Cardiac fibroblast (primary cell): ENCODE data around the gene LRRN2.

Experiments
- DNase-seq, 2 donors: peaks; one replicate each; pipeline versions ENCODE4 v3.0.0 to v3.0.0-alpha.2; 2010; ENCODE audit warnings: low read depth in 2 of 2
- H3K4me3 ChIP-seq, 2 donors: replicated peaks in 1 of 2; 1 replicate in 1 of 2; 2 replicates in 1 of 2; pipeline ENCODE4 v1.5.1; 2011; ENCODE audit warnings: low read depth in 2 of 2, low read length in 2 of 2, mild to moderate bottlenecking in 2 of 2, moderate library complexity in 1 of 2
- TF ChIP-seq, protein P1 (sequence below): IDR thresholded peaks from one replicate; pipeline ENCODE4 v1.5.1; 2011; ENCODE audit warnings: low read depth, mild to moderate bottlenecking, low read length, inconsistent platforms

The LRRN2 gene

DNA sequence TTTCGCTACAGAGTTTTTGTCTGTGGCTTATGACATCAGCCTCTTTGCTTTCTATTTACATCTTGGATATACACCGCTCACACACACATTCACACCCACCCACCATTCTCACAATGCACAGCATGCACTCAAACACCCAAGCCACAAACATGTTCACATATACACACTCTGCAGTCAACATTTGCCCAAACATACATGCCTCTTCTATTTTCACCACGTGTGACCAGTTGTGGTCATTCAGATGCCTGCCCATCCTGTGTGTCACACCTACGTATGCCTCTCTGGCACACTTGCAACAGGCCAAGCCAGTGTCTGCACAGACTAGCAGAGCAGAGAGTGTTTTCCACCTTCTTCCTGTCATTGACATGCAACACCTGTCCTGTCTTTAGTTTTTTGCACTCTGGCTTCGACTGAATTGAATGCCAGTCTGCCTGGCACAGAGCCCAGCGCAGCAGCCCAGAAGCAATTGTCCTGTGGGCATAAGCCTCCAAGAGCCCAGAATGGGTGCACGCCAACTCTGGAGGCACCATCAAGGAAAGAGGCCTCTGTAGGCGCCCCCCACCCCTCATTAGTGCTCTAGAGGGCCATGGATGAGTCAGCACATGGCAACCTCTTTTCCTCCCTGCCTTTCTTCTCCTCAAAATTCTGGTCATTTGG is 37.7 kb upstream of the LRRN2 start:
- no peak for DNase-seq
- H3K4me3 ChIP-seq, result no peak overlapping the region
- TF ChIP-seq, protein P1, sequence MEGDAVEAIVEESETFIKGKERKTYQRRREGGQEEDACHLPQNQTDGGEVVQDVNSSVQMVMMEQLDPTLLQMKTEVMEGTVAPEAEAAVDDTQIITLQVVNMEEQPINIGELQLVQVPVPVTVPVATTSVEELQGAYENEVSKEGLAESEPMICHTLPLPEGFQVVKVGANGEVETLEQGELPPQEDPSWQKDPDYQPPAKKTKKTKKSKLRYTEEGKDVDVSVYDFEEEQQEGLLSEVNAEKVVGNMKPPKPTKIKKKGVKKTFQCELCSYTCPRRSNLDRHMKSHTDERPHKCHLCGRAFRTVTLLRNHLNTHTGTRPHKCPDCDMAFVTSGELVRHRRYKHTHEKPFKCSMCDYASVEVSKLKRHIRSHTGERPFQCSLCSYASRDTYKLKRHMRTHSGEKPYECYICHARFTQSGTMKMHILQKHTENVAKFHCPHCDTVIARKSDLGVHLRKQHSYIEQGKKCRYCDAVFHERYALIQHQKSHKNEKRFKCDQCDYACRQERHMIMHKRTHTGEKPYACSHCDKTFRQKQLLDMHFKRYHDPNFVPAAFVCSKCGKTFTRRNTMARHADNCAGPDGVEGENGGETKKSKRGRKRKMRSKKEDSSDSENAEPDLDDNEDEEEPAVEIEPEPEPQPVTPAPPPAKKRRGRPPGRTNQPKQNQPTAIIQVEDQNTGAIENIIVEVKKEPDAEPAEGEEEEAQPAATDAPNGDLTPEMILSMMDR, result no peak

DNA sequence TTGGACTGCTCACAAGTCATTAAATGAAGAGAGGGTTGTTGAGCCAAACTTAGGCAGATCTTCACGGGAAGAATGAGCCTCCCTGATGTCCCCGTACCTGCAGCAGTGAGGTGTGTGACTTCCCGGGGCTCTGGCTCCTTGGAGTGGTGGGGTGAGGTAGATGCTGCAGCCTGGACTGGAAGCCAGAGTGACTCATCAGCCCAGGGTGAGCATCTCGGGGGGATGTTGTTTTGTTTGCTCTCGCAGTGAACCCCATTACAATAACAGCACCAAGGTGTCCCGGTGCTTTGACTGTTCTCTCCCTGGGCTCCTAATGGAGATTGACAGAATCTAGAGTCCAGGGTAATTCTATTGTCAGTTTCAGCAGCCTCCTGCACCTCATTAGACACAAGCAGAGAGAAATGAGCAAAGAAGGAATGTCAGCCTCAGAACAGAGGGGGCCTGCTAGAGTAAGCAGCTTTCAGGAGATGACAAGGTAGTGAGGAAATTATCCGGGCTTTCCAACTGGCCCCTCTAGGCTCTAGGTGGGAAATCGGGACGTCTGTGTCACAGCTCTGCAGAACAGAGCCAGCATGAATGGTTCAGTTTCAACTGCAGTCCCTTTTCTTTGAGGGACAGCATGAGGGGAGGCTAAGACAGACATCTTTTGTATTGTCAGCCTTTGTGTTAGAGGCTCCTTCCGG is 36.0 kb upstream of the LRRN2 start:
- H3K4me3 ChIP-seq, result no peak overlapping the region
- TF ChIP-seq, protein P1, result no peak
- no peak for DNase-seq

GRCh38 chr1:204716660-204717059 is 31.1 kb upstream of the LRRN2 start:
- TF ChIP-seq, protein P1, result no peak
- H3K4me3 ChIP-seq, result no peak overlapping the region

GRCh38 chr1:204714861-204715511 is 29.4 kb upstream of the LRRN2 start:
- DNase-seq, result no peak
- TF ChIP-seq, protein P1, result no peak
- H3K4me3 ChIP-seq, result no peak overlapping the region

More at GRCh38 chr1:204716660-204717059, 31.1 kb upstream of the LRRN2 start:
- DNase-seq, result no peak

DNA sequence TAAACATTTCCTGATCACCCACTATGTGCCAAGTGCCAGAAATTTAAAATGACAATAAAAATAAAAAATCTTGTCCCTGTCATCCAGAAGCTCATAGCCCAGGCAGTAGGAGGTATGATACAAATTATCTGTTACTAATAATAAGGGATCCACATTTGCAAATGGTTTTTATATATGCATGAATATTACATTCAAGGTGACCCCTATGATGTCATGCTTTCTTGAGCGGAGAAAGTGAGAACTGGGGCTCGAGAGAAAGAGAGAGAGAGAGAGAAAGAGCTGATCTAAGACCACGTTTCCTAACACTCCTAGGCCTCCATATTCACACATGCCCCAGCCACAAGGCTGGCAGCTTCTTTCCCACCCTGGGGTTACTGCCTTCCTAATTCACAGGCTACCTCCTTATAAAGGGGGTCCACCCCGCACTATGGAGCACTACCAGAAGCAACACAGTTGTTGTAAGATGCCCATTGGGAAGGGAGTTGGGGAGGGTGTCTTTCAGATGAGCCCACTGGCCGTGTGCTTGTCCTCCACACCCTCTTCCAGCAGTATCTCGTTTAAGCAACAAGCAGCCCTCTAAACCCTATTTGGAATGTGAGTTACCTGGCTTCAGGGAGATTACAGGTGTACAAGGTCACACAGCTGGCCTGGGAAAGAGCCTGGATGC is 28.8 kb upstream of the LRRN2 start:
- no peak overlapping the region for H3K4me3 ChIP-seq
- DNase-seq, result no peak
- TF ChIP-seq, protein P1, result no peak

GRCh38 chr1:204713541-204713940 is 28.0 kb upstream of the LRRN2 start:
- DNase-seq, result no peak
- H3K4me3 ChIP-seq, result no peak overlapping the region
- TF ChIP-seq, protein P1, result no peak
